ENCODE results near the gene TLK2.

Gene TLK2

DNA sequence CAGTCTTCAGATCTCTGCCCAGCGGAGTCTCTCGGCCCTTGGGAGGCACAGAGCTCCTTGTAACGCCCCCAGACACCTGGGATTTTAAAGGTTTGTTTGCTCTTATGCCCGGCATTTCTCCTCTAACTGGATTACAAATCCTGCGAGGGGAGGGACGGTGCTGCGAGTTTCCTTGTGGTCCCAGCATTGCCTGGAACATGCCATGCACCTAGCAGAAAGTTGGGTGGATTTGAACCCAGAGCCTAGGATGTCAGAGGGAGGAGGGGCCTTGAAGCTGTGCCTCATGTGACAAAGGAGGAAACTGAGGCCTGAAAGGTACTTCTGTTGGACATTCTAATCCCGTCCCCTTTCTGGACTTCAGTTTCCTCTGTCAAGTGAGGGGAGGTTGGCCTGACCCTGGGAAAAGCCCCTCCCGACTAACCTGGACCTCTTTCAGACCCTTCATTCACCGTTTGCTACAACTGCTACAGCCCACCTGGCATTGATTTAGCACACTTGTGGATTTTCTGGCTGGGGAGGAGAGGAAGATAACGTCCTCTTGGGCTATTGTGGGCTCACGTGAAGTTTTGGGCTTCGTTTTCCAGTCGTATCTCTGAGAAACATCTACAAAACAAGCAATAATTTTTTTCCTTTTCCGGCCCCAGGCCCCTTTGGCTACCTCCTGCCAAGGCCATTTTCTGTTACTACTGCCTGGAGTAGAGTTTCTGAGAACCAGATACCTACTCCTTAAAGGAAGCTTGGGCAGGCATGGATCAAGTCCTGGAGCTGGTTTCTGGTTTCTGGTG lies 179.7 kb downstream of the TLK2 start:
- no peak for DNase-seq

DNA sequence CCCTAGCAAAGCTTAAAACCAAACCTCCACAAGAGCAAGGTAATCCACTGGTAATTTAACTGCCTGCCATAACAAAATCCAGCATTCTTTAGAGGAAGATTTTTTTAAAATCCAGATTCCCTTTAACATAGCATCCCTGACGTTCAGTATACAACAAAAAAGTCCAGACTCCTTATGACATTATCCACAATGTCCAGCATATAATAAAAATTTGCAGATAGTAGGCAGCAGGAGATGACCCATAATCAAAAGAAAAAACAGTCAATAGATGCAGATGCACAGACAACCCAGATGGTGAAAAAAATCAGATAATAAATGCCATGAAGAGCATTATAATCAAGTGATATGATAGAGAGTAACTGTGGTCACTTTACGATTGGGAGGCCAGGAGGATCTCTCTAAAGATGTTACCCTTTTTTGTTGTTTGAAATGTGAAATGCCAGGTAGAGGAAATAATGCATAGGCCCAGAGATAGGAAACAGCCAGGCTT lies 182.0 kb downstream of the TLK2 start:
- DNase-seq, result no peak

DNA sequence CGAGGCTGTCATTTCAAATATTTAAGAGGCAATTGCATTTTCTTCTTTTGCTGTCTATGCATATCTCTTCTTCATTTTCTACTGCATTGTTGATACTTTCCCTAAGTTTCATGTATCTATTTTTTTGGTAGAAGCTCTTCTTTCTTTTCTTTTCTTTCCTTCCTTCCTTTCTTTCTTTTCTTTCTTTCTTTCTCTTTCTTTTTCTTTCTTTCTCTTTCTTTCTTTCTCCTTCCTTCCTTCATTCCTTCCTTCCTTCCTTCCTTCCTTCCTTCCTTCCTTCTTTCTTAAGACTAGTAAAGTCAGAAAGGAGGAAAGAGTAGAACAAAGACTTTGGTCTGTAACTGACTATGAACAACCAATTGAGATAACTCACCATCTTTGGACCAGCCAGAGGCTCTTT lies 182.7 kb downstream of the TLK2 start:
- DNase-seq, result no peak

DNA sequence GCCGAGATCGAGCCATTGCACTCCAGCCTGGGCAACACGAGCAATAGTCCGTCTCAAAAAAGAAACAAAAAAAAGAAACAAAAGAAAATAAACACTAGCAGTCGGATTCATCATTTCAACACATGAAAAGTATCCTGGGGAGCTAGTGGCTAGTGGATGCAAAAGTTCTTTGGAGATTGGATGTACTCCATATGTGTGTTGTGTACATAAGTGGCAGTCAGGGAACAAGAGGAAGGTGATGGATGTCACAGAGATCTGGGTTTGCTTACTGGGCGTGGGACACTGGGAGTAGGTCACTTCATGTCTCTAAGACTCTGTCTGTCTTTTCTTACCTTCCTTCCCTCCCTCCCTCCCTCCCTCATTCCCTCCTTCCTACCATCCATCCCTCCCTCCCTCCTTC lies 184.2 kb downstream of the TLK2 start:
- DNase-seq, result no peak
